Skeletal muscle tissue (tissue), 4 donors: ENCODE measurements around the gene ST6GALNAC3. TPM values are rescaled to one million over a fixed set of nuclear protein-coding genes. Genes with fewer than 3 reads are reported as not detected.

Experiments used
- H3K27ac ChIP-seq: one replicate; pipeline ENCODE4 v1.7.0; 2013; ENCODE audit warnings: mild to moderate bottlenecking, low read depth, low read length, inconsistent platforms
- H3K27me3 ChIP-seq, 3 donors: one replicate each; pipeline ENCODE4 v1.7.0; 2013; ENCODE audit warnings: low read length in 3 of 3; ENCODE audit not compliant: control insufficient read depth in 3 of 3, insufficient read depth in 3 of 3
- H3K36me3 ChIP-seq, 3 donors: one replicate each; pipeline ENCODE4 v1.7.0; 2013; ENCODE audit warnings: low read length in 3 of 3; ENCODE audit not compliant: control insufficient read depth in 3 of 3, insufficient read depth in 3 of 3
- H3K4me1 ChIP-seq, 3 donors: one replicate each; pipeline ENCODE4 v1.7.0; 2013; ENCODE audit warnings: low read length in 3 of 3, mild to moderate bottlenecking in 3 of 3; ENCODE audit not compliant: control insufficient read depth in 3 of 3, insufficient read depth in 3 of 3
- H3K4me3 ChIP-seq, 3 donors: one replicate each; pipeline ENCODE4 v1.7.0; 2013; ENCODE audit warnings: low read length in 3 of 3
- H3K9ac ChIP-seq, 3 donors: one replicate each; pipeline ENCODE4 v1.7.0; 2013; ENCODE audit warnings: low read length in 3 of 3, mild to moderate bottlenecking in 3 of 3, moderate library complexity in 2 of 3, low read depth in 1 of 3
- H3K9me3 ChIP-seq, 3 donors: one replicate each; pipeline ENCODE4 v1.7.0; 2013; ENCODE audit warnings: low read length in 3 of 3; ENCODE audit not compliant: control insufficient read depth in 3 of 3
- total RNA-seq: library from RNA; depleted of rRNA; stranded (reverse); fragments of >200 nt; gene quantifications from one replicate; pipeline ENCODE4 v1.2.3, GENCODE V29; 2014
- donor health status: Osteomylitis.

ST6GALNAC3 gene
- total RNA-seq, 1 donor from 2014 or later, result 3.7 TPM

DNA sequence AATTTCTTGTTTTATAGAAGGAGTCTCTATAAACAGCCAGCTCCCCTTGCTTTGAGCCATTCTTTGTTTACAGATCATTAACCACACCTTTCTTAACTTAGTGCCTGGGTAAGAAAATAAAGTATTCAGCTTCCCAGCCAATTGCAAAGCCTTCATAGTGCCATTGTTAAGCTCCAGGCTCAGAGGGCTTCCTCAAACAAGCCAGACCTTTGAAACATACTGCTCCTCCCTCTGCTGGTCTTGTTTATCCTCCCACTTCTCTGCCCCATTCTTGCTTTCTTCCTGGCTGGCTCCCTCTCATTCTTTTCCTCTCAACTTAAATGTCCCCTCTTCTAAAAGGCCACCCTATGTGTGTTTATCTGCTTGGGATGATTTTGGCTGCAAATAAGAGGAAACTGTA, 473.4 kb downstream of the ST6GALNAC3 start:
- no peak overlapping the region for H3K9ac ChIP-seq
- no peak overlapping the region for H3K4me3 ChIP-seq
- no peak overlapping the region for H3K27ac ChIP-seq
- no peaks in the 10 kb centered on the region for H3K27me3 ChIP-seq
- no peaks in the 10 kb centered on the region for H3K36me3 ChIP-seq
- no peaks in the 10 kb centered on the region for H3K9me3 ChIP-seq
- H3K4me1 ChIP-seq, result no peaks in the 10 kb centered on the region

DNA sequence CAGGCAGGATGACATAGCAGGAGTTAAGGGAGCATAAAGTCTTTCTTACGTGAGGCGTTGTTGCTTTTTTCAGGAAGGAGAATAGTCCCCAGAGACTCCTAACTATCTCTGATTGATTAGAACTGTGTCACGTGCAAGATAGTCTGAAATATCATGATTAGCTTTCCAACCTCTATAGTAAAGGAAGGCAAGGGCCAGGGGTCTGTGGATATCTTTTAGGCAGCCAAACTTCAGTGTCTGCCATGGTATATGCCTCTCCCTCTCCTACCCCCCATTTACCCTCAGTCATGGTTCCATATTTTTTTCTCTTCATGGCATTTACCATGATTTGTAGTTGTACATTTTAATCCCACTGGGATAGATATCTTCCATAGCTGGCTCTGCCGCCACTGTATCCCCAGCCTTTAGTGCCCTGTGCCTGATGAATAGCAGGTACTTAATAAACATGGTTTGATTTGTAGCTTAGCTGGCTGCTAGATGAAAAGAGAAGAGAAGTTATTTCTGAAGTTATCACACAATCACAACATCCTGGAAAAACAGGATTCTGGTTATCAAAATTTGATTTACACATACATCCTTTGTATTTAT, 474.1 kb downstream of the ST6GALNAC3 start:
- H3K36me3 ChIP-seq, result no peaks in the 10 kb centered on the region
- no peak overlapping the region for H3K9ac ChIP-seq
- H3K9me3 ChIP-seq, result no peaks in the 10 kb centered on the region
- no peak overlapping the region for H3K27ac ChIP-seq
- H3K4me1 ChIP-seq, result no peaks in the 10 kb centered on the region
- H3K27me3 ChIP-seq, result no peaks in the 10 kb centered on the region
- no peak overlapping the region for H3K4me3 ChIP-seq

DNA sequence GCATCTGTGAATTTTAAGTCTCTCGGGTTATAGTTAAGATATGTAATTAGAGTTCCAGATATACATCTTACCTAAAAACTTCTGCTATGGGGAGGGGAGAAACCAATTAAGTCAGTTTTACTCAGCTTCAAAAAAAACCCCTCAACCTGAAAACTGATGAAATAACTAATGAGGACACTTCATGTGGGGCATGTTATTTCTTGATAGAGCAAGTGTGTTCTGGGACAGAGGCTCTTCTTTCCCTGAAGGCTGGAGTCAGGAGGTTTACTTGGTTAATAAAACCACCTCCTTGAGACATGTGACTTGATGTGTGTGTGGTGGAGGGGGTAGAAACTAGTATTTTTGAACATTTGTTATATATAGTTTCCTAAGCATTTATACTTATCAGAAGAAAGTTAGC, 479.7 kb downstream of the ST6GALNAC3 start:
- no peaks in the 10 kb centered on the region for H3K9me3 ChIP-seq
- H3K27ac ChIP-seq, result no peak overlapping the region
- no peaks in the 10 kb centered on the region for H3K36me3 ChIP-seq
- no peak overlapping the region for H3K9ac ChIP-seq
- H3K4me3 ChIP-seq, result no peak overlapping the region
- H3K4me1 ChIP-seq, result no peaks in the 10 kb centered on the region
- H3K27me3 ChIP-seq, result no peaks in the 10 kb centered on the region

DNA sequence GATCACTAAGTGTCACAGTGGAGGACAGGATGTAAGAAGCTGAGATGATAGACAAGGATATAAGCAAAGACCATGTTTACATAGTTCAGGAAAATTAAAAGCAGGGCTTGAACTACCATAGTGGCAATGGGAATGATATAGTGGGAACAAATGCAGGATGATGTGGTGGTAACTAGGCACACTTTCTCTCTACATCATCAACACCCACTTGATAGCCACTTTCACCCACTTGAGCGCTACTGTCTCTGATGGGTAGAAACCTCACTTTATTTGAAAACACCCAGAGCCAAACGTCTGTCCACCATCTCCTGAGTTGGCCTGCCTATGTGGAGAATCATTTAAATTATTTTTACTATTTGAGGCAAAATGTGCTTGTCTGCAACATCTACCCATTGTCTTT, 487.7 kb downstream of the ST6GALNAC3 start:
- H3K27ac ChIP-seq, result no peak overlapping the region
- H3K27me3 ChIP-seq, result no peaks in the 10 kb centered on the region
- H3K9ac ChIP-seq, result no peak overlapping the region
- no peaks in the 10 kb centered on the region for H3K4me1 ChIP-seq
- H3K4me3 ChIP-seq, result no peak overlapping the region
- no peaks in the 10 kb centered on the region for H3K36me3 ChIP-seq
- no peaks in the 10 kb centered on the region for H3K9me3 ChIP-seq

DNA sequence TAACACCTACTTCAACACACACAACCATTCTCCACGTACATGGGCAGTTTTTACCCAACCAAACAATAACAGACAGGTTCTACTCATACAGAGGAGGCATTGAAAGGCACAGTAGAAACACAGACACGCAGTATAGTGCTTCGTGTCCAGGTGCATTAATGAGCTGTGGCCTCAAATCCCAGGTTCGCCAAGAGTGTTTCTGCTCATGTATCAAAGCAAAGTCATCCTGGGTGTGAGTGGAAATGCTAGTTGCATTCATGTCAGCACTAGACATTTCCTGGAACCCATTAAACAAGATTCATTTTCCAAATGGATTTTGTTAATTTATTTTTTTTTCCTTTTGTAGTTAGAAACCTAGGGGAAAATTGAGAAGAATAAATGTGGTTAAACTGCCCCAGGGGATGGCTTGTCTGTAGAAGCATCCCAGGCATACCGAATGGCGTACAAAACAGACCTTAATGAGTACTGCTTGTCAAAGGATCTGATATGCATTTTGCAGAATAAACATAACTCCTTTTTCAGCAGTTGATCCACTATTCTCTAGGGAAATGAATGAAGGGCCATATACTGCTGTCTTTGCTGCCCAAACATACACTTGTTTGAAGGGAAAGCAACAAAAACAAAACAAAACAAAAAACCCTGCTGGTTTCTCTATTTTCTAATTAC, 494.2 kb downstream of the ST6GALNAC3 start:
- Histone ChIP-seq H3K9ac (no peak overlapping the region), H3K27me3 (no peaks in the 10 kb centered on the region), H3K9me3 (no peaks in the 10 kb centered on the region), H3K4me3 (no peak overlapping the region), H3K36me3 (no peaks in the 10 kb centered on the region), H3K4me1 (no peaks in the 10 kb centered on the region), H3K27ac (no peak overlapping the region)

DNA sequence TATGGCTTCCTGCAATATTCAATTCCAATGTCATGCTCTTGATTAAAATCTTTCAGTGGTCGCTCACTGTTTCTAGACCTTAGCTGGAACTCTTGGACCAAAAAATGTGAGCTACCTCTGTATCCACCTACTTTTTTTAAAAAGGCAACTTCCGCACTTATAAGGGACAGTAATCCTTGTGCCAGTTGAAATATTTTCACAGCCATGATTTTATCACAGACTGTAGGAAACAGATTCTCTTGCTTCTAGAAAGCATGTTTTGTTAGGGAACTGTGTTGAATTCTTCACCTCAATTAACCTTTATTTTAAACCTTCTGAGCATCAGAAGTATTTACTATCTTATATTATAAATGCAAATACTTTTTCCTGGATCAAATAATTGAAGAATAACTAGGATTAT, 496.7 kb downstream of the ST6GALNAC3 start:
- Histone ChIP-seq H3K4me3 (no peak overlapping the region), H3K27me3 (no peaks in the 10 kb centered on the region), H3K27ac (no peak overlapping the region), H3K9ac (no peak overlapping the region), H3K9me3 (no peaks in the 10 kb centered on the region), H3K4me1 (no peaks in the 10 kb centered on the region), H3K36me3 (no peaks in the 10 kb centered on the region)

DNA sequence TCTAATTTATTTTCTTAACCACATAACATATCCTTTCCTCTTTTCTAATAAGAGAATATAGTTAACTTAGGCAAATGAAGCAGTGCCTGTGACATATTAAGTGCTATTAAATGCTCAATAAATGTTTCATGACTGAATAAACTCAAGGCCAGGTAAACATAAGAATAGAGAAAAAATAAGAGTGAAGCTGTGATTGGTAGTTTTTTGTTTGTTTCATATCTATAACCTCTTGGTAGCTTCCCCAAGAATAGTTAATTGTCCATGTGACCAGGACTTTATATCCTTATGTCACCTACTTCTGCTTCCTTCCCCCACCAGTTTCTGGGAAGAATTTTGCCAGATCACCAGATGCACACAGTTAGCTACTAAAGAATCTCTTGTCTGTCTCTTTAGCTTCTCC, 497.7 kb downstream of the ST6GALNAC3 start:
- Histone ChIP-seq H3K9me3 (no peaks in the 10 kb centered on the region), H3K4me3 (no peak overlapping the region), H3K36me3 (no peaks in the 10 kb centered on the region), H3K27ac (no peak overlapping the region), H3K27me3 (no peaks in the 10 kb centered on the region), H3K9ac (no peak overlapping the region), H3K4me1 (no peaks in the 10 kb centered on the region)

DNA sequence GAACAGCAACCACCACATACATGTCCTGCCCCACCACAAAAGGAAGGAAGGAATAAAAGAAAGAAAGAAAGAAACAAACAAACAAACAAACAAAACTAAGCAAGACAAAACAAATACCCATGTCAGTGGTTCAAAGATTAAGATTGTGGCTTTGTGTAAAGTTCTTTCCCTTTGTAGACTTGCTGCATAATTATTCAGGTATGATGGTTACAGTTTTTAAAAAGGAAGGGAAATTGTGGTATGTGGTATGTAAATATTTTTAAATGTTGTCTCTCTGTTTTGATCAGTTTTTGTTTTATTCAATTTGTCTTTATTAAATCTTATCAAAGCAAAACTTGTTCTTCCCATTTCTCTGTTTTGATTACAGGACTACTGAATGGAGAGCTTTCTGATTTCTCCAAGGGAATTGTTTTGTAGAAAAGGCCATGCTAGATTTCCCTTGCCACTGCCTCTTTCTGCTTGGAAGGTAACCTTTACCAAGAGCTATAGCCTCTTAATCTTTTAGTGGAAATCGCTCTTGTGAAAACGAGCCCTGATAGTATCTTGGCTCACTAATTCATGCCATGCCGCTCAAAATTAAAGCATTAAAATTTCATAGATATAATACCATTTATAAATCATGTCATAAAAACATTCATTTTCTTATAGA, 502.5 kb downstream of the ST6GALNAC3 start:
- no peak overlapping the region for H3K9ac ChIP-seq
- no peak overlapping the region for H3K27ac ChIP-seq
- no peak overlapping the region for H3K4me3 ChIP-seq
- no peaks in the 10 kb centered on the region for H3K27me3 ChIP-seq
- no peaks in the 10 kb centered on the region for H3K9me3 ChIP-seq
- H3K4me1 ChIP-seq, result no peaks in the 10 kb centered on the region
- H3K36me3 ChIP-seq, result no peaks in the 10 kb centered on the region

DNA sequence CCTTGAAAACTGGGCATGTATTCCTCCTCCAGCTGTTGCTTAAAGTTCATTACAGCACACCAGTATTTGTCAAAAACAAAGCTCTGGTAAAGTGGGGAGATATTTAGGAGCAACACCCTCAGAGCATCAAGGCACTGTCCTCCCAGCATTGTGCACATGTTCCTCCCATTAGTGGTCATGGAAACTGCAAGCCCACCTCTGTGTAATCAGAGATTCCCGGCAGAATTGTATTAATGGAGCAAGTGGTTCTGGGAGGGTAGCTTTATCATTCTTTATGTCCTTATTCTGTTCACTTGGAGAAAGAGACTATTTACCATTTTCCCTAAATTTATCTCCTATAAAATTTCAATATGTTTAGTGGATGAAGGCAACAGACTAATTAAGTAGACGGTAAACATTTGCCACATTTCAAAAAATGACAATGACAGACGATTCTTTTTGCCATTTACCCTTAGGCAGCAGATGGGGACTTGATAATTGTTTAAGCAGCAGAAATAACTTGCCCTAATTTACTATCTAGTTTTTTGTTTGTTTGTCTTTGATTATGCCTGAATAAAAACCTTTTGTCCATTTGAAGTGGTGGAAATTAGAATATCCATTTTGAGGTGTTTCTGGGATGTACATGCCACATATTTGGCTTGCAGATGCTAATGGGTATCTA, 503.1 kb downstream of the ST6GALNAC3 start:
- Histone ChIP-seq H3K36me3 (no peaks in the 10 kb centered on the region), H3K9ac (no peak overlapping the region), H3K27ac (no peak overlapping the region), H3K9me3 (no peaks in the 10 kb centered on the region), H3K27me3 (no peaks in the 10 kb centered on the region), H3K4me1 (no peaks in the 10 kb centered on the region), H3K4me3 (no peak overlapping the region)

DNA sequence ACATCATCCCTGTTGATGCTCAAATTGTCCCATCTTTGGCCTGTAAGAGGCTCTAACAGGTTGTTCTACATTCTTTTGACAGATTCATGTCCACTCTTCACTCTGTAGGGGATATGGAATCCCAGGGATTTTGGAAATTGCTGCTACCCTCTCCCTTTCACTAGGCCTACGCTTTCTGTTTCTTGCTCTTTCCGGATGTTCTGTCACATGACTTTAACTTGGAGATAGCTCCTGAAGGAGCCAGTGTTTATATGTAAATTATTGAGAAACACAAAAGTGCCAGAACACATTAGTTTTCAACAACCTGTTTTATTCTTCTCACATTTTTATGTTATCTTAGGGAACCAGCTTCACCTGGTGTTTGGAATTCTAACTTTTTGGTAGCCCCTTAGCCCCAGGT, 505.7 kb downstream of the ST6GALNAC3 start:
- Histone ChIP-seq H3K9me3 (no peaks in the 10 kb centered on the region), H3K4me3 (no peak overlapping the region), H3K27me3 (no peaks in the 10 kb centered on the region), H3K36me3 (no peaks in the 10 kb centered on the region), H3K4me1 (no peaks in the 10 kb centered on the region), H3K9ac (no peak overlapping the region), H3K27ac (no peak overlapping the region)
